Upper lobe of left lung (tissue), 6 donors: ENCODE data around the gene ZNF101. TPM values are rescaled to one million over a fixed set of nuclear protein-coding genes. Genes with fewer than 3 reads are reported as not detected.

ENCODE experiments used
- ATAC-seq, 2 donors: fragments of 200-7000 bp; cut with Tn5 transposase; one replicate each; pipeline ENCODE4 v1.9.1; 2022; ENCODE audit warnings: mild to moderate bottlenecking in 2 of 2, moderate library complexity in 2 of 2; ENCODE audit not compliant: low FRiP score in 2 of 2
- DNase-seq, 2 donors: peaks; one replicate each; pipeline ENCODE4 v3.0.0-alpha.2; 2019 to 2020
- H3K27ac ChIP-seq, 4 donors: fragments of 200-600 bp; sonication (generic); one replicate each; pipeline ENCODE4 v1.5.1; 2016 to 2019
- H3K27me3 ChIP-seq, 4 donors: fragments of 200-600 bp; sonication (generic); one replicate each; pipeline ENCODE4 v1.5.1; 2017 to 2019
- H3K36me3 ChIP-seq, 4 donors: fragments of 200-600 bp; sonication (generic); one replicate each; pipeline ENCODE4 v1.5.1; 2016 to 2019
- H3K4me1 ChIP-seq, 4 donors: fragments of 200-600 bp; sonication (generic); one replicate each; pipeline ENCODE4 v1.5.1; 2018 to 2019
- H3K4me3 ChIP-seq, 4 donors: fragments of 200-600 bp; sonication (generic); one replicate each; pipeline ENCODE4 v1.5.1; 2017 to 2019; ENCODE audit warnings: mild to moderate bottlenecking in 2 of 4, moderate library complexity in 1 of 4
- H3K9me3 ChIP-seq, 4 donors: fragments of 200-600 bp; sonication (generic); one replicate each; pipeline ENCODE4 v1.5.1; 2018 to 2019
- EP300 ChIP-seq, 4 donors: sonication (generic); formaldehyde crosslinking; IDR thresholded peaks; one replicate each; pipeline ENCODE4 v1.5.1; 2017; ENCODE audit warnings: antibody characterized with exemption in 4 of 4, control low read depth in 2 of 4
- POLR2A ChIP-seq, 4 donors: fragments of 450-650 bp; IDR thresholded peaks; one replicate each; pipeline ENCODE4 v1.5.1; 2016 to 2017; ENCODE audit warnings: antibody characterized with exemption in 4 of 4, mild to moderate bottlenecking in 2 of 4
- POLR2AphosphoS5 ChIP-seq, 2 donors: sonication (generic); formaldehyde crosslinking; IDR thresholded peaks; one replicate each; pipeline ENCODE4 v1.5.1; 2017; ENCODE audit warnings: antibody characterized with exemption in 2 of 2
- WGBS, 2 donors: methylation state at CpG; one replicate each; pipeline ENCODE4 v1.1.5; 2017 to 2018; 5-methylcytosine and 5-hydroxymethylcytosine counted together
- total RNA-seq, 6 donors: library from RNA; depleted of rRNA in 4 of 6; stranded (reverse); fragments of >200 nt in 4 of 6; gene quantifications; one replicate each; pipeline versions ENCODE4 v1.1.0 to v1.2.1, GENCODE V29; 2016 to 2021
- TF ChIP-seq, protein P1 (sequence below), 6 experiments: fragments of 450-650 bp in 4 of 6; fragments of 200-600 bp in 2 of 6; sonication (generic) in 2 of 6; IDR thresholded peaks; one replicate each; pipeline ENCODE4 v1.5.1; 2016 to 2019; ENCODE audit warnings: antibody characterized with exemption in 6 of 6
- donor health status: DM: no; HTN: no; CAD: no; lungs with moderate emphysema.
- donor health status: DM: no; HTN: yes; CAD: no; lungs with severe emphysema.

Gene ZNF101
- total RNA-seq, 6 donors from 2014 or later, result 3.4 to 16.1 (median 11.1) TPM

DNA sequence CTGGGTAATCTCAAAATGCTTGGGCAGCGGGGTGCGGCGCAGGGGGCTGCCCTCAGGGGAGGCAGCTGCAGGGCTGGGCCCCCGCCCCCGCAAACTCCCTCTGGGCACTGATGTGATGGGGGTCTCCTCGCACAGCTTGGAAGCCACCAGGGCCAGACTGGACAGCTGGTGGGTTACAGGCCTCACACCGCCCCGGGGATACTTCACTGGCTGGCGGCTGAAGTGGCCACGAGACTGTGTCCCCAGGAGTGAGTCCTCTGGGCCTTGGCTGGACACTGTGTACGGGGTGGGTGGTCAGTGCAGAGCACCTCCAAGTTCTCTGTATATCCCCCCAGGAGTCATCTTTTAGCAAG lies 38.6 kb upstream of the ZNF101 start:
- Histone ChIP-seq H3K27me3 (peaks cover 0 to 4% (median 0%) of the 10 kb centered on the region in 4 donors), H3K9me3 (no peaks in the 10 kb centered on the region), H3K27ac (no peak overlapping the region), H3K4me1 (peaks cover 14 to 21% (median 16%) of the 10 kb centered on the region in 4 donors), H3K36me3 (peaks cover 5 to 38% (median 28%) of the 10 kb centered on the region in 4 donors), H3K4me3 (no peak overlapping the region)
- ATAC-seq, result no peak
- peak in 1 of 2 donors; percentile 75 for DNase-seq
- 96 to 100% methylated on average over 2 to 8 of the region's 11 CpGs for WGBS, 2 donors
- TF ChIP-seq POLR2A (IDR thresholded peaks at IDR 0.05), result no peak
- no peak for TF ChIP-seq EP300 (IDR thresholded peaks at IDR 0.05)
- TF ChIP-seq, protein P1, sequence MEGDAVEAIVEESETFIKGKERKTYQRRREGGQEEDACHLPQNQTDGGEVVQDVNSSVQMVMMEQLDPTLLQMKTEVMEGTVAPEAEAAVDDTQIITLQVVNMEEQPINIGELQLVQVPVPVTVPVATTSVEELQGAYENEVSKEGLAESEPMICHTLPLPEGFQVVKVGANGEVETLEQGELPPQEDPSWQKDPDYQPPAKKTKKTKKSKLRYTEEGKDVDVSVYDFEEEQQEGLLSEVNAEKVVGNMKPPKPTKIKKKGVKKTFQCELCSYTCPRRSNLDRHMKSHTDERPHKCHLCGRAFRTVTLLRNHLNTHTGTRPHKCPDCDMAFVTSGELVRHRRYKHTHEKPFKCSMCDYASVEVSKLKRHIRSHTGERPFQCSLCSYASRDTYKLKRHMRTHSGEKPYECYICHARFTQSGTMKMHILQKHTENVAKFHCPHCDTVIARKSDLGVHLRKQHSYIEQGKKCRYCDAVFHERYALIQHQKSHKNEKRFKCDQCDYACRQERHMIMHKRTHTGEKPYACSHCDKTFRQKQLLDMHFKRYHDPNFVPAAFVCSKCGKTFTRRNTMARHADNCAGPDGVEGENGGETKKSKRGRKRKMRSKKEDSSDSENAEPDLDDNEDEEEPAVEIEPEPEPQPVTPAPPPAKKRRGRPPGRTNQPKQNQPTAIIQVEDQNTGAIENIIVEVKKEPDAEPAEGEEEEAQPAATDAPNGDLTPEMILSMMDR (IDR thresholded peaks at IDR 0.05), result no peak
- TF ChIP-seq POLR2AphosphoS5 (IDR thresholded peaks at IDR 0.05), result no peak

DNA sequence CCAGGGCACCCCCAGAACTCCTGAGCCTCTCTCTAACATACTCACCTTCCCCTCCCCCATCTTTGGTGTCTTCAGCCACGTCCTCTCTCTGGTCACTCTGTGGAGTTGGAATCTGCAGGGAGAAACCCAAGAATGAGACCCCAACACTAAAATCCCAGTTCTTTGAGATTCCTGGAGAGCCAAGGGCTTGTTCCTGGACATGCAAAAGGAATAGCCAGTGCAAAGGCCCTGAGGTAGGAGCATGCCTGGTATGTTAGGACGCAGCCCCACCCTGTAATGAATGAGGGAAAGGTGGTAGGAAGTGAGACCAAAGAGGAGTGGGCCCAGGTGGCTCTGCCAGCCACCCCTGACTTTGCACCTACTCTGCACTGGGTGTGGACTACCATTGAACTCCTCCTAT lies 38.2 kb upstream of the ZNF101 start:
- TF ChIP-seq POLR2A (IDR thresholded peaks at IDR 0.05) (no peak), POLR2AphosphoS5 (IDR thresholded peaks at IDR 0.05) (no peak), EP300 (IDR thresholded peaks at IDR 0.05) (no peak)
- TF ChIP-seq, protein P1 (IDR thresholded peaks at IDR 0.05), result no peak
- peaks cover 5 to 42% (median 31%) of the 10 kb centered on the region in 4 donors for H3K36me3 ChIP-seq
- H3K4me1 ChIP-seq, result peaks cover 14 to 21% (median 16%) of the 10 kb centered on the region in 4 donors
- 95 to 96% methylated on average over 2 of the region's 2 CpGs for WGBS, 2 donors
- H3K27ac ChIP-seq, result no peak overlapping the region
- no peak overlapping the region for H3K4me3 ChIP-seq
- no peaks in the 10 kb centered on the region for H3K9me3 ChIP-seq
- H3K27me3 ChIP-seq, result peaks cover 0 to 4% (median 0%) of the 10 kb centered on the region in 4 donors
- ATAC-seq, result no peak
- DNase-seq, result no peak

DNA sequence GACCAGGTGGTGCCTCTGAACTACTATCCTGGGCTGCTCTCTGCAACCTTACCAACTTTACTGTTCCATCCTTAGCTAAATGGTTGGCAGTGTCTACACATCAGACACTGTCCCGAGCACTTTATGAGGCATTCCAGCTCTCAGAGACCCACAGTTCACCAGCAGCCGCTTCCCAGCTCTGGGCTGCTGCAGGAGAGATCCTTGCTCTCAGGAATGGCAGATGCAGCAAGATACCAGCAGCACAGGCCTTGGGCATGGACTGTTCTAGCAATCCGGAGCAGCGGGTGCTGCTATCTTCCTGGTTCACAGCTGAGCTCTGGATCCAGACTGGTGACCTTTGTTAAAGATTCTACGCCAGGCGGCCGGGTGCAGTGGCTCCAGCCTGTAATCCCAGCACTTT lies 37.3 kb upstream of the ZNF101 start:
- no peaks in the 10 kb centered on the region for H3K9me3 ChIP-seq
- no peak overlapping the region for H3K4me3 ChIP-seq
- no peak for ATAC-seq
- no peak for TF ChIP-seq EP300 (IDR thresholded peaks at IDR 0.05)
- TF ChIP-seq POLR2A (IDR thresholded peaks at IDR 0.05), result no peak
- no peak for TF ChIP-seq POLR2AphosphoS5 (IDR thresholded peaks at IDR 0.05)
- TF ChIP-seq, protein P1 (IDR thresholded peaks at IDR 0.05), result no peak
- no peak overlapping the region for H3K27ac ChIP-seq
- WGBS, 2 donors, result 95 to 100% methylated on average over 3 to 7 of the region's 7 CpGs
- peaks cover 5 to 51% (median 36%) of the 10 kb centered on the region in 4 donors for H3K36me3 ChIP-seq
- no peak for DNase-seq
- peaks cover 14 to 21% (median 16%) of the 10 kb centered on the region in 4 donors for H3K4me1 ChIP-seq
- H3K27me3 ChIP-seq, result peaks cover 0 to 4% (median 0%) of the 10 kb centered on the region in 4 donors

DNA sequence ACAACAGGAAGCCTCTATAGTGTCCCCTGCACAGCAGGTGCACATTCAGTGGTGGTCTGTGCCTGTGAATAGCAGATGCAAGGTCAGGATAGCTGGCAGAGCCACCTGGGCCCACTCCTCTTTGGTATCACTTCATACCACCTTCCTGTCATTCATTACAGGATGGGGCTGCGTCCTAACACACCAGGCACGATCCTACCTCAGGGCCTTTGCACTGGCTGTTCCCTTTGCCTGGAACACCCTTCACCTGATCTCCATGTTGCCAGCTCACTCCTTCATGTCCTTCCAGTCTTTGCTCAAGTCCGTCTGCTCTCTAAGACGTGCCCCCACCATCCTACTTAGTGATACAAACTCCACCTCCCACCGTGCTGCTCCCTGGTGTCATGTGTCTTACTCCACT lies 36.0 kb upstream of the ZNF101 start:
- no peaks in the 10 kb centered on the region for H3K9me3 ChIP-seq
- no peak for TF ChIP-seq EP300 (IDR thresholded peaks at IDR 0.05)
- TF ChIP-seq POLR2AphosphoS5 (IDR thresholded peaks at IDR 0.05), result no peak
- TF ChIP-seq, protein P1 (IDR thresholded peaks at IDR 0.05), result no peak
- no peak for TF ChIP-seq POLR2A (IDR thresholded peaks at IDR 0.05)
- no peak overlapping the region for H3K4me3 ChIP-seq
- H3K27me3 ChIP-seq, result peaks cover 0 to 4% (median 0%) of the 10 kb centered on the region in 4 donors
- peaks cover 10 to 14% (median 12%) of the 10 kb centered on the region in 4 donors for H3K4me1 ChIP-seq
- 83 to 87% methylated on average over 5 of the region's 5 CpGs for WGBS, 2 donors
- DNase-seq (no peak), ATAC-seq (no peak)
- peaks cover 5 to 64% (median 48%) of the 10 kb centered on the region in 4 donors for H3K36me3 ChIP-seq
- H3K27ac ChIP-seq, result no peak overlapping the region
